K562 (cell line): ENCODE results near the gene FRMPD1. TPM values are rescaled to one million over a fixed set of nuclear protein-coding genes. Genes with fewer than 3 reads are reported as not detected.

Experiments used
- ATAC-seq: fragments of 200-7000 bp; cut with Tn5 transposase; 3 replicates; pipeline ENCODE4 v1.9.1; 2020; ENCODE audit warnings: moderate library complexity
- BruUV-seq: library from RNA; stranded (reverse); fragments of 400-500 nt; replicated peaks from 2 replicates; lab custom pipeline; 2021; lab: Mats Ljungman, UMichigan
- CTCF ChIA-PET: fragments of 300-600 bp; formaldehyde crosslinking; extraction: SDS; loops from one replicate; lab custom pipeline; 2021; ENCODE audit warnings: low intra/inter-chr PET ratio; lab: Yijun Ruan, JAX
- POLR2A ChIA-PET: fragments of 300-600, 350-650 bp; sonication (Branson Sonifier 250); formaldehyde crosslinking; extraction: SDS; loops from one replicate; lab custom pipeline; 2021; ENCODE audit warnings: antibody characterized with exemption, inconsistent platforms; lab: Yijun Ruan, JAX
- DNase-seq, 4 experiments: peaks; one replicate each; pipeline versions ENCODE4 v3.0.0 to v3.0.0-alpha.2; 2011 to 2018; ENCODE audit warnings: low spot score in 3 of 4, mixed read lengths in 3 of 4; ENCODE audit errors: extremely low read depth in 1 of 4
- FAIRE-seq: peaks from 2 replicates; lab custom pipeline; 2011; peaks lifted over from hg19 to GRCh38; lab: Jason Lieb, UNC
- H2AFZ ChIP-seq: 2 replicates; pipeline ENCODE4 v1.6.0; 2011; ENCODE audit warnings: low read depth, low read length, control low read depth, inconsistent platforms
- H3K27ac ChIP-seq: fragments of 200-600 bp; 3 replicates; pipeline ENCODE4 v1.8.0; 2011; ENCODE audit warnings: low read depth, mild to moderate bottlenecking, control low read depth, inconsistent platforms, low read length, moderate library complexity, mixed read lengths; ENCODE audit errors: extremely low read depth
- H3K27me3 ChIP-seq, 2 experiments: fragments of 300-600 bp in 1 of 2; 2 replicates in 1 of 2; 3 replicates in 1 of 2; pipeline versions ENCODE4 v1.6.0 to v1.8.0; 2011; ENCODE audit warnings: inconsistent platforms in 2 of 2, low read length in 2 of 2, mild to moderate bottlenecking in 1 of 2, mixed read lengths in 1 of 2, moderate library complexity in 1 of 2; ENCODE audit not compliant: control insufficient read depth in 2 of 2, insufficient read depth in 2 of 2
- H3K36me3 ChIP-seq: fragments of 300-600 bp; 3 replicates; pipeline ENCODE4 v1.8.0; 2011; ENCODE audit warnings: mild to moderate bottlenecking, low read length, inconsistent platforms; ENCODE audit not compliant: control insufficient read depth, insufficient read depth
- H3K4me1 ChIP-seq, 2 experiments: fragments of 200-600 bp in 1 of 2; replicated peaks in 1 of 2; 2 replicates in 1 of 2; 3 replicates in 1 of 2; pipeline versions ENCODE4 v1.5.1 to v1.8.0; 2011; ENCODE audit warnings: inconsistent platforms in 2 of 2, low read length in 2 of 2, mild to moderate bottlenecking in 1 of 2, mixed read lengths in 1 of 2, moderate library complexity in 1 of 2; ENCODE audit not compliant: control insufficient read depth in 2 of 2, insufficient read depth in 2 of 2
- H3K4me2 ChIP-seq: 2 replicates; pipeline ENCODE4 v1.6.1; 2011; ENCODE audit warnings: low read length, control low read depth, inconsistent platforms, mixed read lengths; ENCODE audit not compliant: insufficient read depth
- H3K4me3 ChIP-seq: fragments of 200-600 bp; sonication (generic), shearing (Covaris generic); 2 replicates; pipeline ENCODE4 v1.5.1; 2016; ENCODE audit warnings: control low read depth, inconsistent platforms
- H3K79me2 ChIP-seq: fragments of 200-600 bp; 3 replicates; pipeline ENCODE4 v1.8.0; 2011; ENCODE audit warnings: low read length, inconsistent platforms; ENCODE audit not compliant: control insufficient read depth, insufficient read depth
- H3K9ac ChIP-seq, 2 experiments: 2 replicates each; pipeline versions ENCODE4 v1.6.0 to v1.6.1; 2011; ENCODE audit warnings: low read depth in 2 of 2, low read length in 2 of 2, control low read depth in 1 of 2, inconsistent platforms in 1 of 2, mild to moderate bottlenecking in 1 of 2, mixed read lengths in 1 of 2; ENCODE audit not compliant: insufficient read depth in 1 of 2
- H3K9me1 ChIP-seq: one replicate; pipeline ENCODE4 v1.6.0; 2011; ENCODE audit warnings: inconsistent platforms, mild to moderate bottlenecking, low read length, moderate library complexity; ENCODE audit not compliant: control insufficient read depth, insufficient read depth
- H3K9me3 ChIP-seq: replicated peaks from 2 replicates; pipeline ENCODE4 v1.5.1; 2011; ENCODE audit warnings: low read depth, low read length, inconsistent platforms; ENCODE audit not compliant: control insufficient read depth, insufficient read depth
- H4K20me1 ChIP-seq: replicated peaks from 2 replicates; pipeline ENCODE4 v1.6.1; 2011; ENCODE audit warnings: low read length, inconsistent platforms, mixed read lengths; ENCODE audit not compliant: control insufficient read depth, insufficient read depth
- CREBBP ChIP-seq: IDR thresholded peaks from one replicate; pipeline ENCODE4 v1.6.1; 2012; ENCODE audit warnings: low read depth, mild to moderate bottlenecking, control low read depth, inconsistent platforms, low read length
- ETS2 ChIP-seq: IDR thresholded peaks from 2 replicates; pipeline ENCODE4 v1.6.1; 2016; ENCODE audit warnings: borderline replicate concordance, missing genetic modification characterization, mild to moderate bottlenecking, moderate library complexity, missing compliant biosample characterization; ENCODE audit not compliant: poor library complexity, severe bottlenecking
- LEF1 ChIP-seq: fragments of 450-650 bp; IDR thresholded peaks from 2 replicates; pipeline ENCODE4 v1.6.1; 2016; ENCODE audit warnings: mild to moderate bottlenecking
- MAZ ChIP-seq, 2 experiments: fragments of 450-650 bp in 1 of 2; sonication (generic) in 1 of 2; formaldehyde crosslinking; IDR thresholded peaks in 1 of 2; conservative IDR thresholded peaks in 1 of 2; 2 replicates each; pipeline versions ENCODE4 v1.4.0 to v1.5.0; 2020; ENCODE audit warnings: mild to moderate bottlenecking in 1 of 2, missing genetic modification reagents in 1 of 2
- NCOA4 ChIP-seq: fragments of 450-650 bp; IDR thresholded peaks from 2 replicates; pipeline ENCODE4 v1.6.1; 2018; ENCODE audit warnings: mild to moderate bottlenecking; ENCODE audit not compliant: partially characterized antibody
- RBM34 ChIP-seq: fragments of 200-400 bp; formaldehyde crosslinking; IDR thresholded peaks from 2 replicates; pipeline ENCODE4 v1.6.1; 2018; ENCODE audit warnings: low read length, borderline replicate concordance; ENCODE audit not compliant: insufficient read depth
- RNF2 ChIP-seq: sonication (generic); IDR thresholded peaks from 2 replicates; pipeline ENCODE4 v1.6.1; 2016
- RNF219 ChIP-seq: fragments of 250-450 bp; sonication (Bioruptor Pico); IDR thresholded peaks from 2 replicates; pipeline ENCODE4 v1.5.0; 2022; ENCODE audit warnings: mild to moderate bottlenecking
- SP1 ChIP-seq: sonication (generic); formaldehyde crosslinking; IDR thresholded peaks from 2 replicates; pipeline ENCODE4 v1.8.1; 2022; ENCODE audit warnings: mild to moderate bottlenecking, missing genetic modification reagents
- ZNF121 ChIP-seq: sonication (generic); formaldehyde crosslinking; conservative IDR thresholded peaks from 2 replicates; pipeline ENCODE4 v1.8.0; 2022; ENCODE audit warnings: missing genetic modification reagents
- ZSCAN32 ChIP-seq: fragments of 450-650 bp; formaldehyde crosslinking; IDR thresholded peaks from 2 replicates; pipeline ENCODE4 v1.4.0; 2020; ENCODE audit warnings: mild to moderate bottlenecking, moderate library complexity
- WGBS: fragments of 100-300 bp; shearing (Covaris generic); methylation state at CpG from one replicate; pipeline ENCODE4 v1.1.6; 2016; ENCODE audit warnings: low coverage, mixed read lengths; ENCODE audit not compliant: insufficient coverage; ENCODE audit errors: missing lambda C conversion rate; 5-methylcytosine and 5-hydroxymethylcytosine counted together
- in situ Hi-C: fragments of 300-500 bp; cut with MboI; formaldehyde crosslinking; loops from 4 replicates; pipeline ENCODE4 v1.15.0; 2018; ENCODE audit warnings: inconsistent platforms, mixed read lengths
- intact Hi-C: fragments of 100-400 bp; cut with micrococcal nuclease; formaldehyde crosslinking; loops from 2 replicates; pipeline ENCODE4 v1.14.2; 2022
- polyA plus RNA-seq, 8 experiments: library from polyadenylated mRNA; depleted of rRNA in 4 of 8; stranded (reverse) in 5 of 8; unstranded in 3 of 8; fragments of >200 nt; fragmentation: Nextera tagmentation in 2 of 8; fragmentation: Illumina TruSeq in 1 of 8; extraction: Ambion mirVana in 2 of 8; extraction: Trizol in 1 of 8; gene quantifications; 2 replicates each; pipeline versions ENCODE4 v1.2.1 to v1.2.3, GENCODE V29; 2011 to 2014; ENCODE audit warnings: inconsistent platforms in 1 of 8, missing spikeins in 1 of 8
- total RNA-seq, 7 experiments: library from RNA; depleted of rRNA in 6 of 7; stranded (reverse); fragments of >200 nt in 6 of 7; fragmentation: Illumina TruSeq in 2 of 7; extraction: Trizol in 2 of 7; gene quantifications; 2 replicates each; pipeline versions ENCODE4 v1.2.1 to v1.2.3, GENCODE V29; 2011 to 2021; ENCODE audit warnings: low replicate concordance in 1 of 7
- TF ChIP-seq, protein P1 (sequence below): sonication (generic); formaldehyde crosslinking; IDR thresholded peaks from 2 replicates; pipeline ENCODE4 v1.8.0; 2023; ENCODE audit warnings: mild to moderate bottlenecking, missing genetic modification reagents
- TF ChIP-seq, protein P2 (sequence below): fragments of 450-650 bp; IDR thresholded peaks from one replicate; pipeline ENCODE4 v1.6.1; 2018; ENCODE audit warnings: mild to moderate bottlenecking, moderate library complexity; ENCODE audit not compliant: partially characterized antibody

FRMPD1 gene
- total and polyA plus RNA-seq, 9 of the 15 experiments (the other 6 are each of a cell fraction or from before 2014, with no cell fraction given): not detected

- no TSS peak for BruUV-seq
- no peak for TF ChIP-seq RBM34
- peak; percentile 61; the same call in 1 of the 2 replicates for TF ChIP-seq SP1 (CRISPR knock-in tag)
- no peak for TF ChIP-seq ETS2 (tag)
- TF ChIP-seq, protein P1, sequence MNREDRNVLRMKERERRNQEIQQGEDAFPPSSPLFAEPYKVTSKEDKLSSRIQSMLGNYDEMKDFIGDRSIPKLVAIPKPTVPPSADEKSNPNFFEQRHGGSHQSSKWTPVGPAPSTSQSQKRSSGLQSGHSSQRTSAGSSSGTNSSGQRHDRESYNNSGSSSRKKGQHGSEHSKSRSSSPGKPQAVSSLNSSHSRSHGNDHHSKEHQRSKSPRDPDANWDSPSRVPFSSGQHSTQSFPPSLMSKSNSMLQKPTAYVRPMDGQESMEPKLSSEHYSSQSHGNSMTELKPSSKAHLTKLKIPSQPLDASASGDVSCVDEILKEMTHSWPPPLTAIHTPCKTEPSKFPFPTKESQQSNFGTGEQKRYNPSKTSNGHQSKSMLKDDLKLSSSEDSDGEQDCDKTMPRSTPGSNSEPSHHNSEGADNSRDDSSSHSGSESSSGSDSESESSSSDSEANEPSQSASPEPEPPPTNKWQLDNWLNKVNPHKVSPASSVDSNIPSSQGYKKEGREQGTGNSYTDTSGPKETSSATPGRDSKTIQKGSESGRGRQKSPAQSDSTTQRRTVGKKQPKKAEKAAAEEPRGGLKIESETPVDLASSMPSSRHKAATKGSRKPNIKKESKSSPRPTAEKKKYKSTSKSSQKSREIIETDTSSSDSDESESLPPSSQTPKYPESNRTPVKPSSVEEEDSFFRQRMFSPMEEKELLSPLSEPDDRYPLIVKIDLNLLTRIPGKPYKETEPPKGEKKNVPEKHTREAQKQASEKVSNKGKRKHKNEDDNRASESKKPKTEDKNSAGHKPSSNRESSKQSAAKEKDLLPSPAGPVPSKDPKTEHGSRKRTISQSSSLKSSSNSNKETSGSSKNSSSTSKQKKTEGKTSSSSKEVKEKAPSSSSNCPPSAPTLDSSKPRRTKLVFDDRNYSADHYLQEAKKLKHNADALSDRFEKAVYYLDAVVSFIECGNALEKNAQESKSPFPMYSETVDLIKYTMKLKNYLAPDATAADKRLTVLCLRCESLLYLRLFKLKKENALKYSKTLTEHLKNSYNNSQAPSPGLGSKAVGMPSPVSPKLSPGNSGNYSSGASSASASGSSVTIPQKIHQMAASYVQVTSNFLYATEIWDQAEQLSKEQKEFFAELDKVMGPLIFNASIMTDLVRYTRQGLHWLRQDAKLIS: peak; percentile 79; the same call in 1 of the 2 replicates
- TF ChIP-seq ZSCAN32 (CRISPR knock-in tag): no peak
- TF ChIP-seq, protein P2, sequence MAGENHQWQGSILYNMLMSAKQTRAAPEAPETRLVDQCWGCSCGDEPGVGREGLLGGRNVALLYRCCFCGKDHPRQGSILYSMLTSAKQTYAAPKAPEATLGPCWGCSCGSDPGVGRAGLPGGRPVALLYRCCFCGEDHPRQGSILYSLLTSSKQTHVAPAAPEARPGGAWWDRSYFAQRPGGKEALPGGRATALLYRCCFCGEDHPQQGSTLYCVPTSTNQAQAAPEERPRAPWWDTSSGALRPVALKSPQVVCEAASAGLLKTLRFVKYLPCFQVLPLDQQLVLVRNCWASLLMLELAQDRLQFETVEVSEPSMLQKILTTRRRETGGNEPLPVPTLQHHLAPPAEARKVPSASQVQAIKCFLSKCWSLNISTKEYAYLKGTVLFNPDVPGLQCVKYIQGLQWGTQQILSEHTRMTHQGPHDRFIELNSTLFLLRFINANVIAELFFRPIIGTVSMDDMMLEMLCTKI: no peak
- TF ChIP-seq LEF1: peak; percentile 22; the same call in 1 of the 2 replicates
- no peak for TF ChIP-seq ZNF121 (CRISPR knock-in tag)
- TF ChIP-seq RNF219 (CRISPR knock-in tag): no peak
- peak; percentile 67 to 81; a peak in 3 of 4 replicates for TF ChIP-seq MAZ (CRISPR knock-in tag; conservative IDR thresholded peaks at IDR 0.05 in 1 of 2, IDR thresholded peaks at IDR 0.05 in 1 of 2)
- TF ChIP-seq CREBBP: no peak
- TF ChIP-seq NCOA4: no peak
- peak; percentile 59; the same call in 1 of the 2 replicates for TF ChIP-seq RNF2
Measured at GRCh38 chr9:37784616-37785483, 134.1 kb downstream of the FRMPD1 start, which contains the start of gene EXOSC3. EXOSC3 (minus strand) TSS chr9:37785064; CDS start chr9:37785044, 20 bp downstream.

More at GRCh38 chr9:37784616-37785483, 134.1 kb downstream of the FRMPD1 start, which contains the start of gene EXOSC3:
- ChIA-PET CTCF (no interaction called here), POLR2A (interaction anchor here (0.5 to 3.5 kb wide), 12 partner anchors 10 to 107 kb away, joined by 3 to 32 read pairs (median 4); partner anchors contain the start of gene DCAF10)
- WGBS: under 1% methylated on average over 73 of the region's 73 CpGs
- Histone ChIP-seq H2AFZ (peak within 1 kb of the TSS; percentile 99), H3K9me3 (no peaks in the 10 kb centered on the region), H3K4me3 (peak within 1 kb of the TSS; percentile 82), H3K27me3 (no peaks in the 10 kb centered on the region), H3K27ac (peak within 1 kb of the TSS; percentile 91), H3K4me2 (peak within 1 kb of the TSS; percentile 92), H4K20me1 (0 out of 2 replicates have a peak, but pooled peaks cover 5% of the 10 kb centered on the region), H3K9me1 (peaks cover 3% of the 10 kb centered on the region), H3K9ac (peak within 1 kb of the TSS; percentile 92 to 97), H3K4me1 (peaks cover 8 to 24% of the 10 kb centered on the region in 2 experiments; a peak in 4 of 5 replicates), H3K36me3 (peaks cover 42% of the 10 kb centered on the region), H3K79me2 (peaks cover 61% of the 10 kb centered on the region)
- peak; percentile 88 to 98 (median 90) for DNase-seq
- intact Hi-C loops (loop anchor here (1.0 to 10.0 kb wide), 3 partner anchors 38 to 280 kb away; partner anchors contain the start of genes SHB and TOMM5), in situ Hi-C loops (loop anchor here (5.0 kb wide), 1 partner anchor 303 kb away; no protein-coding TSS in a partner anchor)
- FAIRE-seq: peak; percentile 91
- ATAC-seq: peak; percentile 97
